ENCODE measurements around the gene STARD3. TPM values are rescaled to one million over a fixed set of nuclear protein-coding genes. Genes with fewer than 3 reads are reported as not detected.

The STARD3 gene
- total and polyA plus RNA-seq, 2 of the 13 experiments (the other 11 are each of a cell fraction or from before 2014, with no cell fraction given): 34.6 to 100 TPM

DNA sequence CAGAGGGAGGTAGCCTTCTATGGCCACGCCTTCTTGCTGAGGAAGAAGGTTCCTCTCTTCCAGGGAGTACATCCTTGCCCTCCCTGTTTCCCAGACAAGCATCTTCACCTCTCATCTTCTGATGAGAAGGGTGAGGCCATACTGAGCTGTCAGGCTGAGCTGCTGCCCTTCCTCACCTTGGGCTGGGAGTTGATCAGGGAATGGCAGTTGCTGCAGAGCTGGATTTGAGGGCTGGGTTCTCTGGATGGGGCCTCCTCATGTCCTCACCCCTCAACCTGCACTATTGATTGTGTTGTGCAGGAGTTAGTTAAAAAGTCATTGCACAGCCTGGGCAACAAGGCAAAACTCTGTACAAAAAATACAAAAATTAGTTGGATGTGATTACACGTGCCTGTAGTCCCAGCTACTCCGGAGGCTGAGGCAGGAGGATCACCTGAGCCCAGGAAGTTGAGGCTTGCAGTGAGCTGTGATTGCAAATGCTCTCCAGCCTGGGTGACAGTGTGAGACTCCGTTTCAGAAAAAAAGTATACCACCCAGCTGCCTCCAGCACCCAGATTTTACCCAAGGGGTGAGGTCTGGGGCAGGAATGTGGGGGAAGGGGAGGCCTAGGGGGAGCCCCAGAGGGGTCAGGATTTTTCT lies 65.0 kb downstream of the STARD3 start (continued):
- 0 out of 2 replicates have a peak, but pooled peaks have one; percentile 7 for TF ChIP-seq PAXIP1 (CRISPR knock-in tag; conservative IDR thresholded peaks at IDR 0.05)
- TF ChIP-seq KDM5B (CRISPR knock-in tag; IDR thresholded peaks at IDR 0.05; ENCODE audit: borderline replicate concordance): peak; percentile 51; the same call in 1 of the 2 replicates
- TF ChIP-seq, protein P1, sequence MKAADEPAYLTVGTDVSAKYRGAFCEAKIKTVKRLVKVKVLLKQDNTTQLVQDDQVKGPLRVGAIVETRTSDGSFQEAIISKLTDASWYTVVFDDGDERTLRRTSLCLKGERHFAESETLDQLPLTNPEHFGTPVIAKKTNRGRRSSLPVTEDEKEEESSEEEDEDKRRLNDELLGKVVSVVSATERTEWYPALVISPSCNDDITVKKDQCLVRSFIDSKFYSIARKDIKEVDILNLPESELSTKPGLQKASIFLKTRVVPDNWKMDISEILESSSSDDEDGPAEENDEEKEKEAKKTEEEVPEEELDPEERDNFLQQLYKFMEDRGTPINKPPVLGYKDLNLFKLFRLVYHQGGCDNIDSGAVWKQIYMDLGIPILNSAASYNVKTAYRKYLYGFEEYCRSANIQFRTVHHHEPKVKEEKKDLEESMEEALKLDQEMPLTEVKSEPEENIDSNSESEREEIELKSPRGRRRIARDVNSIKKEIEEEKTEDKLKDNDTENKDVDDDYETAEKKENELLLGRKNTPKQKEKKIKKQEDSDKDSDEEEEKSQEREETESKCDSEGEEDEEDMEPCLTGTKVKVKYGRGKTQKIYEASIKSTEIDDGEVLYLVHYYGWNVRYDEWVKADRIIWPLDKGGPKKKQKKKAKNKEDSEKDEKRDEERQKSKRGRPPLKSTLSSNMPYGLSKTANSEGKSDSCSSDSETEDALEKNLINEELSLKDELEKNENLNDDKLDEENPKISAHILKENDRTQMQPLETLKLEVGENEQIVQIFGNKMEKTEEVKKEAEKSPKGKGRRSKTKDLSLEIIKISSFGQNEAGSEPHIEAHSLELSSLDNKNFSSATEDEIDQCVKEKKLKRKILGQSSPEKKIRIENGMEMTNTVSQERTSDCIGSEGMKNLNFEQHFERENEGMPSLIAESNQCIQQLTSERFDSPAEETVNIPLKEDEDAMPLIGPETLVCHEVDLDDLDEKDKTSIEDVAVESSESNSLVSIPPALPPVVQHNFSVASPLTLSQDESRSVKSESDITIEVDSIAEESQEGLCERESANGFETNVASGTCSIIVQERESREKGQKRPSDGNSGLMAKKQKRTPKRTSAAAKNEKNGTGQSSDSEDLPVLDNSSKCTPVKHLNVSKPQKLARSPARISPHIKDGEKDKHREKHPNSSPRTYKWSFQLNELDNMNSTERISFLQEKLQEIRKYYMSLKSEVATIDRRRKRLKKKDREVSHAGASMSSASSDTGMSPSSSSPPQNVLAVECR (CRISPR knock-in tag; IDR thresholded peaks at IDR 0.05; ENCODE audit: borderline replicate concordance): peak; percentile 36
- TF ChIP-seq ZNF333 (CRISPR knock-in tag; IDR thresholded peaks at IDR 0.05; ENCODE audit: borderline replicate concordance): 0 out of 2 replicates have a peak, but pooled peaks have one; percentile 39
- no peak for TF ChIP-seq ZNF557 (CRISPR knock-in tag; IDR thresholded peaks at IDR 0.05)
- TF ChIP-seq ZNF235 (CRISPR knock-in tag; IDR thresholded peaks at IDR 0.05; ENCODE audit: borderline replicate concordance): 0 out of 2 replicates have a peak, but pooled peaks have one; percentile 22
- TF ChIP-seq NRL (CRISPR knock-in tag; IDR thresholded peaks at IDR 0.05; ENCODE audit: borderline replicate concordance): peak; percentile 24; the same call in 1 of the 2 replicates
- no peak for TF ChIP-seq ZBTB42 (CRISPR knock-in tag; IDR thresholded peaks at IDR 0.05)
- 0 out of 2 replicates have a peak, but pooled peaks have one; percentile 6 for TF ChIP-seq KDM4B (CRISPR knock-in tag; IDR thresholded peaks at IDR 0.05)
- TF ChIP-seq NKX3-1 (CRISPR knock-in tag; IDR thresholded peaks at IDR 0.05): no peak
- 0 out of 2 replicates have a peak, but pooled peaks have one; percentile 57 for TF ChIP-seq MTF2 (CRISPR knock-in tag; IDR thresholded peaks at IDR 0.05; ENCODE audit: borderline replicate concordance)
- TF ChIP-seq ZMYM3 (CRISPR knock-in tag; IDR thresholded peaks at IDR 0.05): 0 out of 2 replicates have a peak, but pooled peaks have one; percentile 32
- TF ChIP-seq, protein P2, sequence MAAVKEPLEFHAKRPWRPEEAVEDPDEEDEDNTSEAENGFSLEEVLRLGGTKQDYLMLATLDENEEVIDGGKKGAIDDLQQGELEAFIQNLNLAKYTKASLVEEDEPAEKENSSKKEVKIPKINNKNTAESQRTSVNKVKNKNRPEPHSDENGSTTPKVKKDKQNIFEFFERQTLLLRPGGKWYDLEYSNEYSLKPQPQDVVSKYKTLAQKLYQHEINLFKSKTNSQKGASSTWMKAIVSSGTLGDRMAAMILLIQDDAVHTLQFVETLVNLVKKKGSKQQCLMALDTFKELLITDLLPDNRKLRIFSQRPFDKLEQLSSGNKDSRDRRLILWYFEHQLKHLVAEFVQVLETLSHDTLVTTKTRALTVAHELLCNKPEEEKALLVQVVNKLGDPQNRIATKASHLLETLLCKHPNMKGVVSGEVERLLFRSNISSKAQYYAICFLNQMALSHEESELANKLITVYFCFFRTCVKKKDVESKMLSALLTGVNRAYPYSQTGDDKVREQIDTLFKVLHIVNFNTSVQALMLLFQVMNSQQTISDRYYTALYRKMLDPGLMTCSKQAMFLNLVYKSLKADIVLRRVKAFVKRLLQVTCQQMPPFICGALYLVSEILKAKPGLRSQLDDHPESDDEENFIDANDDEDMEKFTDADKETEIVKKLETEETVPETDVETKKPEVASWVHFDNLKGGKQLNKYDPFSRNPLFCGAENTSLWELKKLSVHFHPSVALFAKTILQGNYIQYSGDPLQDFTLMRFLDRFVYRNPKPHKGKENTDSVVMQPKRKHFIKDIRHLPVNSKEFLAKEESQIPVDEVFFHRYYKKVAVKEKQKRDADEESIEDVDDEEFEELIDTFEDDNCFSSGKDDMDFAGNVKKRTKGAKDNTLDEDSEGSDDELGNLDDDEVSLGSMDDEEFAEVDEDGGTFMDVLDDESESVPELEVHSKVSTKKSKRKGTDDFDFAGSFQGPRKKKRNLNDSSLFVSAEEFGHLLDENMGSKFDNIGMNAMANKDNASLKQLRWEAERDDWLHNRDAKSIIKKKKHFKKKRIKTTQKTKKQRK (IDR thresholded peaks at IDR 0.05; ENCODE audit: low read length): no peak
- peak; percentile 49; the same call in 1 of the 2 replicates for TF ChIP-seq SIN3A (IDR thresholded peaks at IDR 0.05; ENCODE audit: borderline replicate concordance, low read depth, low read length)
- TF ChIP-seq, protein P3, sequence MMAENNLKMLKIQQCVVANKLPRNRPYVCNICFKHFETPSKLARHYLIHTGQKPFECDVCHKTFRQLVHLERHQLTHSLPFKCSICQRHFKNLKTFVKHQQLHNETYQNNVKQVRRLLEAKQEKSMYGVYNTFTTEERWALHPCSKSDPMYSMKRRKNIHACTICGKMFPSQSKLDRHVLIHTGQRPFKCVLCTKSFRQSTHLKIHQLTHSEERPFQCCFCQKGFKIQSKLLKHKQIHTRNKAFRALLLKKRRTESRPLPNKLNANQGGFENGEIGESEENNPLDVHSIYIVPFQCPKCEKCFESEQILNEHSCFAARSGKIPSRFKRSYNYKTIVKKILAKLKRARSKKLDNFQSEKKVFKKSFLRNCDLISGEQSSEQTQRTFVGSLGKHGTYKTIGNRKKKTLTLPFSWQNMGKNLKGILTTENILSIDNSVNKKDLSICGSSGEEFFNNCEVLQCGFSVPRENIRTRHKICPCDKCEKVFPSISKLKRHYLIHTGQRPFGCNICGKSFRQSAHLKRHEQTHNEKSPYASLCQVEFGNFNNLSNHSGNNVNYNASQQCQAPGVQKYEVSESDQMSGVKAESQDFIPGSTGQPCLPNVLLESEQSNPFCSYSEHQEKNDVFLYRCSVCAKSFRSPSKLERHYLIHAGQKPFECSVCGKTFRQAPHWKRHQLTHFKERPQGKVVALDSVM (CRISPR knock-in tag; IDR thresholded peaks at IDR 0.05): peak; percentile 96

Data from HepG2 (cell line).